COLO668 (cell line): ENCODE results near the gene MCM3AP.
A peak's percentile ranks its signal among the peaks of the same experiment; 100 is the strongest.

Source experiments
- DNase-seq: peaks from one replicate; lab custom pipeline; 2025; ENCODE audit not compliant: unreplicated experiment; lab: John Stamatoyannopoulos, UW

MCM3AP gene

DNA sequence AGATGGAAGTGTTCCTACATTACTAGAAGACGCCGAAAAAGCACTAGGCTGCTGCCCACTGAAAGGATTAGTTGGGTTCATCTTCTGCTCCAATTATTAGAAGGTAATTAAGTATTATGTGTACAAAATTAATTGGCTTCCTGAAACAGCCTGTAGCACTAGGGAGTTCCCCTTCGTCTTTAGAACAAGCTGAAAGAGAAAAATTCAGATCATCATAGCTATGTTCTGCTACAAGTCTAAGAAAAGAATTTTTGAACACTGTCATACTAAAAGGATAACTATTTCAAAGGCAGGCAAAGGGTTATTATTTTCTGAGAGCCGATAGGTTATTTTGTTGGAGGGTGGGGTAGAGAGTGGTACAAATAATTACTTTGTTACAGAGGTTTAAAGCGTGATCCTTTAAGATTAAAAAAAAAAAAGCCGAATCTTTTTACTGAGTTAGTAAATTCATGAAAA, at the start of gene MCM3AP:
Gene MCM3AP (minus strand): TSS at position 406 of the 456 bp plus-strand sequence. CDS start 325 bp downstream, at position 81.
- no peak for DNase-seq

DNA sequence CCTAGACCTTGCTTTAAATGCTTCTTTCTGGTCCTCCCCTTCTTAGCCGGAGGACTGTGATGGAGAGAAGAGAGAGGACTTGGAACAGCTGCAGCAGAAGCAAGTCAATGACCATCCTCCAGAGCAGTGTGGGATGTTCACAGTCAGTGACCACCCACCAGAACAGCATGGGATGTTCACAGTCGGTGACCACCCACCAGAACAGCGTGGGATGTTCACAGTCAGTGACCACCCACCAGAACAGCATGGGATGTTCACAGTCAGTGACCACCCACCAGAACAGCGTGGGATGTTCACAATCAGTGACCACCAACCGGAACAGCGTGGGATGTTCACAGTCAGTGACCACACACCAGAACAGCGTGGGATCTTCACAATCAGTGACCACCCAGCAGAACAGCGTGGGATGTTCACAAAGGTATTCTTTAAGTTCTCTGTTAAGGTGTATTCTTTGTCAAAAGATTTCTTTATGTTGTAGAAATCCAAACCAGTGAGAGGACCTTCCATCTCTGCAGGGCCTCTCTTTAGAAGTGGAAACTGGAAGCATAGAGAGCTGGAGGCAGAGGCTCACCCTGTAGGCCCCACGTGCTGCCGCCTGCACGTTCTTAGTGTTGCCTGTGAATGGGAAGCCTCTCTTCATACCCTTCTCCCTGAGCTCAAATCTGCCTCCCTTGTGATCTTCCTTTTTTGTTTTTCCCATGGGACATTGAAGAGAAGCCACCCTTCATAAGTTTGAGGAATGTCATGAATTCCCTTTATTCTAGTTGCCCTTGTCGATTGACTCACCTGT, 49.1 kb upstream of the MCM3AP start:
- no peak for DNase-seq

DNA sequence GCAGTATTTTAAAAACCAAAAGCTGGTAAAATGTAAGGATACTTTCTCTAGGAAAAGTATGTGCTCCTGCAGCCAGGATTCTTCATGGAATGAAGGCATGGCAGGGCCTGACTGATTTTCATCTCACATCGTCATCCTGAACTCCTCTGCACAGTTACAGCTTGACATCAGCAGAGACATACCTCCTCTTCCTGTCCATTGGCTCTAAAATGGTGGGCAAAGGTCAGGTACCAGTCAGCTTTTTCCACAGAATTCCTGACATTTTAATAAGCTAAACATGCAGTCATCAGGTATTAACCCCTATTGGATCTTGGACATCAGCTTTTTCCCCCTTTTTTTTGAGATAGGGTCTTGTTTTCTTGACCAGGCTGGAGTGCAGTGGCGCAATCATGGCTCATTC, 44.4 kb upstream of the MCM3AP start:
- no peak for DNase-seq

DNA sequence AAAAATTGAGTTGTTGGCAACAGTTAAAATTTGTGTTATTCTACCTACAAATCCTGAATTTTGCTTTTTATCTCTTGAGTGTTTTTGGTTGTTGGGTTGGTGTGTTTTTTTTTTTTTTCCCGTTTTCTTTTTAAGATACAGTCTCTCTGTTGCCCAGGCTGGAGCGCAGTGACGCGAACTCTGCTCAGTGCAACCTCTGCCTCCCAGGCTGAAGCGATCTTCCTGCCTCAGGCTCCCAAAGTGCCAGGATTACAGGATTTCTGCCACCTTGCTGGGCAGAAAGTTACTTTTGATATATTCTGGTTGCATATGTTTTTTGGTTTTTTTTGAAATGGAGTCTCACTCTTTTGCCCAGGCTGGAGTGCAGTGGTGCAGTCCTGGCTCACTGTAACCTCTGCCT, 42.7 kb upstream of the MCM3AP start:
- DNase-seq: no peak

DNA sequence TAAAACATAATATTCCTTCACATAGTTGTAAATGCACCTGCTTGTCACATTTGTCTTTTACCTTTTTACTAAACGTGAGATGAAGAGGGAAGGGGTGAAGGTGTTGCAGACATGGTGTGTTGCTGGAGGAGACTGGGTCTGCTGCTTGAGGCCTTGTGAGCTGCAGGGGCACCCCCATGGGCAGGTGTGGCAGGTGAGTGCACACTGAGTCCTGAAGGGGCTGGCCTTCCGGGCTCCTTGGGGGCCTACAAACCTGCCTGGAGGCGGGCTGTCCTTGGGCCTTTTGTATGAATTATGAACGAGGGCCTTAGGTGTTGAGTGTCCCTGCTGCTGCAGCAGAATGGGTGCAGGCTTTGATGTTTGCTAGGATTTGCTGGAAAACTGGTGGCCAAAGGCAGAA, 42.3 kb upstream of the MCM3AP start:
- DNase-seq: no peak

DNA sequence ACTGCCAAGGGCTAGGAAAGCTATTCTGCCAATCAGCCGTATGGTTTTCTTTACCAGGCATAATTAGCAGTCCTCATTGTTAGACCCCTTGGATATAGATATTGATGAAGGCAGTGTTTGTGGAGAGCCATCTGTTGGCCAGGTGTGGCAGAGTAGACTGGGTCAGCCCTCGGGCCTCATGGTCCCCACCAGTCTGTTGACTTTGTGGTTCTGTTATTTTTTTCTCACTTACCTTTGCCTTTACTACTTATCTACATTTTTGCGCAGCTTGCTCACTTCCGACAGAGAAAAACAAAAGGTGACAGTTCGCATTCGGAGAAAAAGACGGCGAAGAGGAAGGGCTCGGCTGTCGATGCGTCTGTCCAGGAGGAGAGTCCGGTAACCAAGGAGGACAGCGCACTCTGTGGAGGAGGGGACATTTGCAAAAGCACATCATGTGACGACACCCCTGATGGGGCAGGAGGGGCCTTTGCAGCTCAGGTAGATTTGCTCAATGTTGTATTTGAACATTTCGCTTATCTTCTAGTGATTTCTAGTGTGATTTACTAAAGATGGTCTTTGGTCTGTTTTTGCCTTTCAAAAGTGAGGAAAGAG, 40.8 kb upstream of the MCM3AP start:
- DNase-seq: peak; percentile 64

DNA sequence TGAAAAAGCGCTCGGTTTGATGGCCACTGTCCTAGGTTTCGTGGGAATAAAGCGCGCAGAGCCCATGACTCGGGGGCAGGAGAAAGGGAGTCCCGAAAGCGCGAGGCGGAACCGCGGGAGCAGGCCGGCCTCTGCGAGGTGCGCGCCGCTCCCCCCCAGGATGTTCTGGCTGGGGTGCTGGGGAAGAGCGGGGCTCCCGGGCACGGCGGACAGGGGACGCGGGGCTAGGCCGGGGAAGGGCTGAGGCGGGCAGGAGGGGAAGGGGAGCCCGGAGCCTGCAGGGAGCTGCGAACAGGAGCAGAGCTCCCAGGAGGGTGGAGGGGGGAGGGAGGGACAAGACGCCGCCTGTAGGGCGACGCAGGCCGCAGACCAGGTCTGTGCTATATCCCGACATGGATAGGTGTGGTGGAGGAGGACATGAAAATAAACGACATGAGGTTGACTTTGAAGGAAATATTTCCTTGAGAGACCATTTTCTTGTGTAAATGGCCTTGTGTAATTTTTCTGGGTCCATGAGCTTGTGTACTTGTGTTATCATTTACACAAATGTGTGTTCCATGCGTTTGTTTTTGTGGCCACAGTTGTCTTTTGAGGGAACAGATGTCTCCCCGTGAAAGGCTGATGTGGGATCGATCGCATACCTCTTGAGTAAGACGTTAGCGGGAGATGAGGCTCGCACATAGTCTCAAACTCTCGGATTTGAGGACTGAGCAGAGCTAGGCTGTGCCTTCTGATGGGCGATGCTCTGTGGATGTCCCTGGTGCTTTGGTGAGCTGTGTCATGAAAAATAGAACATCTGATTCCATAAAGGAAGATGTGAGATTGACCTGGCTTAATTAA, 39.9 kb upstream of the MCM3AP start:
- peak; percentile 66 for DNase-seq

DNA sequence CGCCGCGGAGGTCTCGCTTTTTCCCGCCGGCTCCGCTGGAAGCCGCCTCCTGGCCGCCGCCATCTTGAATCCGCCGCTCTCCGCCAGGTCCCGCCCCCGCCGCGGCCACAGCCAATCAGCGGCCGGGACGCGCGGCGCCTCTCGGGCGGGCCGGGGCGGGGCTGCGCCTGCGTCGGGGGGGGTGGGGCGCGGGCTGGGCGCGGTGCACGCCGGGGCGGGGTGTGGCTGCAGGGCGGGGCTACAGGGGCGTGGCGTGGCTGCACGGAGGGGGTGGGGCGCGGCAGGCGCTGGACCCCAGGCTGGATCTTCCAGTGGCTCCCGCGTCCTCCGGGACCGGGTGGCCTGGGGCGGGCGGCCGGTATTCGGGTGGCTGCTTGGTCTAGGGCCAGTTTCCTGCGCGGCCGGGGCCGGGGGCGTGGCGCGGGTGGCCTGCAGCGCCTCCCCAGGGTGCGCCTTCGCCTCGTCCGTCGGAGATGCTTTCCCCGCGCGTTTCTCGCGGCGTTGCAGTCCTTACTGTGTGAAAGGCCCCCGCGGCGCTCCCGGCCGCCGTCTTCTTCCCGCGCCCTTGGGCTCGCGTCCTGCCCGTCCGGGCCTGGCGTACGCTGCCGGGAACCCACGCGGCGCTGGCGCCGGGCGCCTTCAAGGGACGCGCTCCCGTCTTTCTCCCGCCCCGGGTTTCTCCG, 39.1 kb upstream of the MCM3AP start:
- peak; percentile 95 for DNase-seq

DNA sequence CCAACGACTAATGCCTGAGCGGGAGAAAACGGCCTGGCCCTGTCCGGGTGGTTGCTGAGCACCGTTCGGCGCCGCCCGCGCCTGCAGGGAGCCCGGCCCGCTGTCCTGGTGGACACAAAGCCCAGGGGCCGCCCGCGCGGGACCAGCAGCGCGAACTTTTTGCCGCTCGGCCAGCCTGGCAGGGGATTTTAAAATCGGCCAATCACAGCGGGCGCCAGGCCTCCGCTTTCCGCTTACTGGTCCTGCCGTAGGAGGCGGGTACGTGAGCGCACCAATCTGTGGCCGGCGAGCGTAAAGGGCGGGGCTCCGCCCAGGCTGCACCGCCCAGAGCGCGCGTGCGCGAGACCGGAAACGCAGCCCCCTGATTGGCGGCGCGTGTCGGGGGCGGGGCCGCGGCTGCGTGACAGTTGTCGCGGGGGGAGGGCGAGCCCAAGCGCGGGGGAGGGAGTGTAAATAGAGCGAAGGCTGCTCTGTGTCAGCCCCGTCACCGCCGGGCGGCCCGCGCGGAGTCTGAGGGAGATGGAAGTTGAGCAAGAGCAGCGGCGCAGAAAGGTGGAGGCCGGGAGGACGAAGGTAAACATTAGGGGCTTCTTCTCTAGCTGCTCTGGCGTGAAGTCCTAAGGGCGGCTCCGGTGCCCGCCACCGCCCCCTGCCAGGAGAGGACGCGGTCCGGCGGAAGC, 38.4 kb upstream of the MCM3AP start, which contains the start of the genes C21orf58 and PCNT:
Gene C21orf58 (minus strand): TSS at position 161 of the 680 bp plus-strand sequence. CDS start 1,132 bp downstream, outside the sequence.
Gene PCNT (plus strand): TSS at position 447 of the 680 bp plus-strand sequence. CDS start 73 bp downstream, at position 520.
- peak; percentile 99 for DNase-seq

DNA sequence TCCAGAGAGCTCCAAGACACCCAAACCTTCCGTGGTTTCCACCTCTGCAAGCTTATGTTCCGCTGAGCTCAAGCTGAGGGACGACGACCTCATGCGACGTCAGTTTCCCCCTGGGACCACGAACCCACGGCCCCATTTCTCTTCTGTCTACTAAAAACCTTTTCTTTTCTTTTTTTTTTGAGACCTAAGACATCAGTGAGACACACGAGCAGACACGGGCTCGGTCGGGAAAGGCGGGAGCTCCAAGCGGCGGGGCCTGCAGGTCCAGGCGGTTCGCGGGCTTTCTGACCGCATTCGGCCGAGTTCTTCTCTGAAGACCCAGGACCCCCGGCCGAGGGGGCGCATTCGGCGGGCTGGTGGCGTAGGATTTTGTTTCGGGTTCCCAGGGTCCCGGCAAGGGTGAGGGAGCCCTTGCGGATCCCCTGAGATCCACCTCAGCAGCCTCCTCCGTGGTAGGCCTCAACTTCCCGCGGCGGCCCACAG, 37.9 kb upstream of the MCM3AP start:
- peak; percentile 48 for DNase-seq

DNA sequence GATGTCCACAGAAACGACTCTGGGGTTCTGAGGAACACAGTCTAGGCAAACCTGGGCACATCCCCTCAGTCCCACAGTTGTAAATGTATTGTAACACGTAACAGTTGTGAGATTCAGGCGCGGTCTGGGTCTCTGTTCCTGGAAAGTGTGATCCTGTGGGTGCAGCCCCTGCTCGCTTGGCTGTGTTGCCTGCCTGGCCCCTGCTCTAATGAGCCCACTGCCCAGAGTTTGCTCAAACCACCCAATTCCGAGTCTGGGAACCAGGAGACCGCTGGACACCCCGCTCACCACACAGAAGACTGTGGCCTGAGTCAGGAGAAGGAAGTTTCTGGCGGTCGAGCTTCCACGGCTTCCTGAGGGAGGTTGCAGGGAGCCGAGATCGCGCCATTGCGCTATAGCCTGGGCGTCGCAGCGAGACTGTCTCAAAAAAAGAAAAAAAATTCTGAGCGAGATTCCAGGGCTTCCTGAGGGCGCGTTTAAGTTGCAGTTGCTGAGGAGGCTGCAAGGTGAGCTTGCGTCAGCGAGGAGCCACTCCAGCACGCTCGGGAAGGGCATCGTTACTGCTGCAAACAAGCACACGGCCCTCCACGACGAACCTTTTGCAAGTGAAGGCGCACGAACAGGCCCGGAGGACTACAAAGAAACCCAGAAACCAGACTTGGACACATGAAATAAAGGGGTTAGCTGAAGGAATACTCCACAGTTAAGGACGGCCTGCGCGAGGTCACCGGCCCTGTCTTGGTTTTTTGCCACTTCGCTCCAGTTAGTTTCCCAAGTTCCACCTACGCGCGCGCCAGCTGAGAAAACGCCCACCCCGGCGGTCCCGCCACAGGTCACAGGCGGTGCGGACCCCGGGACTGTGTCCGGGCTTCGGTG, 37.2 kb upstream of the MCM3AP start:
- peak; percentile 42 for DNase-seq

DNA sequence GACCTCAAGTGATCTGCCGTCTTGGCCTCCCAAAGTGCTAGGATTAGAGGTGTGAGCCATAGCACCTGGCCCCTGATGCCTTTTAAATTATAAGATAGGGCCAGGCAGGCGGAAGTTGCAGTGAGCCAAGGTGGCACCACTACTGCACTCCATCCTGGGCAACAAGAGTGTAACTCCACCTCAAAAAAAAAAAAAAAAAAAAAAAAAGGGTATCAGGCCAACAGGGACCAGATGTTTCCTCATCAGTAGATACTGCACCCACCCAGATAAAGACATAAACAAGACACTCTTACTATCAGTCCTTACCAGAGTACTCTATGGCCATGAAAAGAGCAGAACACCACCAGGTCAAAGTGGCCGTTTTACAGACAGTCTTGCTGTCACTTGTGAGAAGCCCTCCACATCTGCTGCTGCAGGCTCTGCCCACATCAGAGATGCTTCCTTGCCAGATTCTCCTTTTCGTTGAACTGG, 35.0 kb upstream of the MCM3AP start:
- no peak for DNase-seq

DNA sequence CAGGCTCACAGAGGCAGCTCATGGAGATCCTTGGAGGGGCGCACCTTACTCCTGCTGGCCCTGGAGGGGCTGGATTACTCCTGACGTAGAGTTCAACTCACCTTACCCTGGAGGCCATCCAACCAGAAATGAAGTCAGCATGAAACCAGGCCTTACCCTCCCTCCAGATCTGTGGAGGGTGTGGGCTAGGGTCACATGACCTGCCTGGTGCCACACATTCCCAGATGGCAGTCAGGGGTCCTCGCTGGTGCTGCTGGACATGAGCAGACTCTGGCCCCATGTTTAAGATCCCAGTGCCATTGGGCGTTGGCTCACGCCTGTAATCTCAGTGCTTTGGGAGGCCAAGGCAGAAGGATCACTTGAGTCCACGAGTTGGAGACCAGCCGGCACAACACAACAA, 33.8 kb upstream of the MCM3AP start:
- no peak for DNase-seq

DNA sequence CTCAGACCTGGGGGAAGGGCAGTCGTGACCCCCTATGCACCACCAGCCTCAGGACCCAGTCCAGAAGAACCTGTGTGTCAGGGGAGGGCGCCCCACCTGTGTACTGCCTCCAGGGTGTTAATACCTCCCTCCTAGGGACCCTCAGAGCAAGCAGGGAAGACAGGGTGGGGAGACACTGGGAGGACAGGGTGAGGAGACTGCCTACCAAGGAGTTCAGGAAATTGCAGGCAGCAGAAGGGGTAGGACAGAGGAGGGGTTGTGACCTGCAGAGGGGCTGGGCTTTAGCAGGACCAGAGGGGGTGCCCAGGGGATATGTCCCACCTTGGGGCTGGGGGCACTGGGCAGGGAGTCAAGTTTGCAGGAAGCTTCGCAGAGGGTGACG, 33.0 kb upstream of the MCM3AP start:
- DNase-seq: no peak

DNA sequence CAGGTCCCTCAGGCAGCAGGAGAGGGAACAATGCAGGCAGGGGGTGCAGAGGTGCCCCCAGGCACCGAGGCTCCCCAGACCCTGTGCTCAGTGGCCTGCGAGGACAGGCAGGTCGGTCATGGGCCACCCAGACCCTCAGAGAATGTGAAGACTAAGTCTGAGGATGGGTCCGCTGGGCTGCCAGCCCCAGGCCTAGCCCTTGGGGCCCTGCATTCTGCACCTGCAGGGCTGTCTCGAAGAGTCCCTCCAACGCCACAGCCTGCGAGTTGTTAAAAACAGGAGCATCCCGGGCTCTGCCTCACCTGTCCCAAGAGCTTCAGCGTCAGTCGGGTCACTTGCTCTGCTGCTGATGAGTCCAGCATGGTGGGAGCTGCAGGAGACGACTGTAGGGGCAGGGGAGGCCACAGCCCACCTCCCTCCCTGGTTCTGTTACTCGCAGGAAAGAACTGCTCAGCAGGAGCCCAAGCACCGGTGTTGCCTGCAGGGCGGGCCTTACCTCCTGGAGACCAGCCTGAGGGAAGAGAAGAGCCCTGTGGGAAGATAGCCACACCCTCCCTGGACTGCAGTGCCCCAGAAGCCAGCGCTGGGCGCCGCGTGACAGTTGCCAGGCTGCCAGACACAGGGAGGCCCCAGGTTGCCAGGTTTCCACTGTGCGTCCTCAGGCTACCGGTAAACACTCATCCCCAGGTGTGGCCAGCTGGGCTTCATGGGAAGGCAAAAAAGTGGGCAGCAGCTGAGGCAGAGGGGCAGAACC, 32.5 kb upstream of the MCM3AP start:
- DNase-seq: peak; percentile 89

DNA sequence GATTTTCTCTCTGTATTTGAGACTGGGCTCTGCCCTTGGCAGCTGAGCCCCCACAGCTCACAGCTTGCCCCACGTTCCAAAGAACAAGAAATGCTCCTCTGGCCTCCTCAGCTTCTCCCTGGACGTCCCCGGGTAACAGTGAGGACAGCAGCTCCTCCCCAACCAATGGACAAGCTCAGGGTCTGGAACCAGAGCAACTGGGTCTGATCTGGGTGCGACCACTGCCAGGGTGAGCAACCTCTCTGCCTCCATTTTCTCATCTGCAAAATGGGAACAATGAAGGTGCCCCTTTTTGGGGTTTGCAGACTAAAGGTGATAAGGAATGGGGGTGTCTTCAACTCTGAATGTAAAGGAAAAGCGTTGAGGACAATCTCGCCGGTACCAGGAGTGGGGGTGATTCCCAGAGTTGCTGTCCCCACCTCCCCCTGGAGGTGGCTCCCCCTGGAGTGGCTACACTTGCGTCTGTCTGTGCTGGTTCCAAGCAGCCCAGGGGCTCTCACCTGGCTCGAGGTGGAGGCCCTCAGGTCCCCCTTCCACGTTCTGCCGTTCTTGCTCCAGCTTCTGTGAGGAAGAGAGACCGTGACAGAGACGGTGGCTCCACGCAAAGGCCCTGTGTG, 31.4 kb upstream of the MCM3AP start:
- no peak for DNase-seq

DNA sequence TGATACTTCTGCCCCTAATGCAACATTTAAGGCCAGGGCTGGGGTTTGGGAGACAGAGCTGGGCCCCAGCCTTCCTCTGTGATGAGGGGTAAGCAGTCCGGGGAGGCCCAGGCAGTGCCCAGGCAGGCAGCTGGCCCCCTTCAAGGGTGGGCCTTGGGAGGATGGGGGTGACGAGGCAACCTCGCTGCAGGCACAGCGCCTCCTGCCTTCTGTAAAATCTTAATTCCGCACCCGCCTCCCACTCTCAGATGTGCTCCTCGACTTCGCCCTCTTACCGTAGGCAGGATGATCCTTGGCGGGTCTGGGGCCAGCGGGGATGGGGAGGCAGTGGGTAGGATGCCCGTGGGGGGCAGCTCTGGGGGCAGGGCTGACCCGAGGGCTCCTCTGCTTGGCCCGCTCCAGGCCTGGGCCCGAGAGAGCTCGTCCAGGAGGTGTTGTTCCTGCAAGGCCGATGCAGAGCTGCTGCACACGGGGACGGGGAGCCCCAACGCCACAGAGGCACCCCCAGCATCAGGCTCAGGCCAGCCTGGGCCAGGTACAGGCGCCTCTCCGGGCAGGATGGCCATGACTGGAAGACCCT, 29.1 kb upstream of the MCM3AP start:
- no peak for DNase-seq

DNA sequence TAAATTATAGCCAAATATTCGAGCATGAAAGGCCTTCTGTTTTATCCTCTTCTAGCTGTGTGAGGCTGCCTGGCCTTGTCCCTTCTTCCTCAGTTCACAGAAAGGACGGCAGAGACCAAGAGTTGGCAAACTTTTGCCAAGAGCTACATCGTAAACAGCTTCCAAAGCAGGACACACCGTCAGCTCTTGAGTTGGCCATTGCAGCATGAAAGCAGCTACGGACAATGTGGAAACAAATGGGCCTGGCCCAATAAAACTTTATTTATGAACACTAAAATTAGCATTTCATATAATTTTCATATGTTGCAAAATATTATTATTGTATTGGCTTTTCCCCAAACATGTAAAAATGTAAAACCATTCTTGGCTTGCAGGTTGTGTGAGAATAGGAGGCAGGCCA, 27.5 kb upstream of the MCM3AP start:
- DNase-seq: no peak
